HG03575 (cell line): ENCODE measurements around the gene TRAP1.
"Not testable (repeated sequence)": the region's sequence is repeated elsewhere in the genome, so short reads cannot be mapped to it uniquely, and the experiment has no call there.

Experiments
- ATAC-seq: cut with Tn5 transposase; IDR thresholded peaks from one replicate; pipeline ENCODE4 v1.9.1; 2021; ENCODE audit not compliant: unreplicated experiment, insufficient number of reproducible peaks, low FRiP score; ENCODE audit errors: extremely low read depth

TRAP1 gene

DNA sequence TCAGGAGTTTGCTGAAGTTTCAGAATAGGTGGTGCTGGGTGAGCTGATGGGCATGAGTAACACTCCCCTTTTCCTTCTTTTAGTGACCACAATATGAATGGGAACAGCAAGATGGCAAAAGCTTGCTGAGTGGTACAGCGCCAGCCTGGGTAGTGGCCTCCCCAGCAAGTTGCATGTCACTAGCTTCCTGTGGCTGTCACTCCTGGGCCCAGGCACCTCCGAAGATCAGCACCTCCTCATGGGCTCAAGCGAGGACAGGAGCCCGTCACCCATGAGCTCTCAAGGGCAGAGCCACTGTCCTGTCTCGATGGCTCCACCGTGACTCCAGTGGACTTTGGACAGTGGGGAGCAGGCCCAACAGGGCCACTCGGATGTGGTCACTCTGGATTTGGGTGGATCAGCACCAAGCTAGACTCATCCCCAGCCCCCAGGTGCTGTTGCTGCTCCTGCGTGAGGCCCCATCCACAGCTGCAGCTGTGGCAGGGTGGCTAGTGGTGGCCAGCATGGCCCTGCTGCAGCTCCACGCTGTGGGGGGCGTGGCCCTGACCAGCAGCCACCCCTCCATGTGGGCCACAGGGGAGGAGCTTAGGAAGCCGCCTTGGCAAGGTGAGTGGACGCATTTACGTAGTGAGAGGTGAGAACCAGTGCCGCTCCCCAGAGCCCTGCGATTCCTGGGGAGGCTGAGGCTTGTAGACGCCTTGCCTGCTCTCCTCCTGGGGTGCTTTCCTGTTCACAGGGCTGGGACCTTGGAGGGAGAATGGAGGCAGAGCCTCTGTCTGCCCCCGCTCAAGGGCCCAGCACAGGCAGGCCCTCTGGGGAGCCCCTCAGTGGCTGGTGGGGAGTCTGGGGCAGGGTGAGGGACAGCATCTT, 76.5 kb downstream of the TRAP1 start:
- no peak for ATAC-seq

DNA sequence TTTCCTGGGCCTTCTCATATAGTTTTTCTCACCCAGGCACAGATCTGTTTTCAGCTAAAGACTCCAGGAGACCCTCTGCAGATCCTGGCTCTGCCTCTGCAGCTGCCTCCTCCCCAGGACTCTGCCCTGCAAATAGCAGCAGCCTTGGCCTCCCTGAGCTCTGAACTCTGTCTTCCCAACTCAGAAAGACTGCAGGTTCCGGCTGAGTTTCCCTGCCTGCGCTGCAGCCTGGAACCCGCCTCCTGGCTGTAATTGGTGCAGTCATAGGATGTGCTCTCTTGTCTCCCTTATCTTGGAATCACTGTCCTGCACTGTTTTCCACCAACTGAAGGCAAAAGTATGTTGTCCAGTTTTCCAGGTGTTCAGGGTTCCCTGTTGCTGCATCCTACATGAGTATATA, 77.1 kb downstream of the TRAP1 start:
- ATAC-seq = no peak

DNA sequence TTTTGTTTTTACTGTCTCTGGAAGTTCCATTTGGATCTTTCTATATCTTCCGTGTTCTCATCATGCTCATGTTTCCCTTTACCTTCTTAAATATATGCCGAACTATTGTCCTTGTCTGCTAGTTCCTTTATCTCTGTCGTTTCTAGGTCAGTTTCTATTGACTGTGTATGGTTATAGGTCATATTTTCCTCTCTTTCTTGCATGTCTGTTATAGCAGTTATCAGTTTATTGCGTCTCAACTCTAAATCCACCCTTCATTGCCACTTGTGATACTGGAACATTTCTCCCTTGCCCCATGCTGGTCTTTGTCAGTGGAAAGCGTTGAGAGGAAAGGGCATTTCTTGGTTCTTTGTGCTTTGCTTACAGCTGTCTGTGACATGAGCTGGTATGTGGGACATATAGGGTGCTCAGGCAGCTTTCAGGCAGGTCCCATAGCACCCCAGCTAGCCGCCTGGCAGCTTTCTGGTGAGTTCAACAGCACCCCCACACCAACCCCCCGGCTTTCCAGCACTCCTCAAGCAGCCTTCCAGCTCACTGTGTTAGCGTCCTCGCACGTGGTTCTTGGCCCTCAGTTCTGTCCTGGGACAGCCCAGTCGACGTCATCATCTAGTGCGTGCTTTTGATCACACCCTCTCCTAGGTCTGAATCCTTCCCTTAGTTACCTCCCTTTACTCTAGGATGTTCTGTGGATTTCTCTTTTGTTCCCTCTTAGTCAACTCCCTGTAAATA, 78.2 kb downstream of the TRAP1 start:
- no peak for ATAC-seq

DNA sequence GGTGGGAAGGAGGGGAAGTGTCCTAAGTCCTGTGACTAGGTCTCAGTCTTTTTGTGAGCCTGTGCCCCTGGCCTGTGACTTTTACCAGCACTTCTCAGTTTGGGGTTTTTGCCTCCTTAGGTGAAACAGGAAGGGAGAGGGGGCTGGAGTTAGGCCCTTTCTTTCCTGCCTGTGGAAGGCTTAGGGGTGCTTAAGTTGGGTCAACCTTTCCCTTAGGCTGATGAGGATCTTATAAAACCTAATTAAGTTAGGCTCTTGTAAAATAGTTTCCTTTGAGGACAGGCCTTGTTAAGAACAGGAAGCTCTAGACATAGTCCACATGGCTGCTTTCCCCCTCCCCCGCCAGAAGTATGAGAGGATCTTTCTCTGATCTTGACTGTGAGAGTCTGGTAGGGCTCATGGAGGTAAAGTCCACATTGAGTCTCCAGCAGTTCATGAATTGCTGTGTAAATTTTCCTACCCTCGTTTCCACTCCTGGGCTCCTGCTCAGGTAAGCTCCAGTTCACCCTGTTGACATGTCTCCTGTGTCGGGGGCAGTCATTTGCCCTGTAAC, 79.9 kb downstream of the TRAP1 start:
- no peak for ATAC-seq

DNA sequence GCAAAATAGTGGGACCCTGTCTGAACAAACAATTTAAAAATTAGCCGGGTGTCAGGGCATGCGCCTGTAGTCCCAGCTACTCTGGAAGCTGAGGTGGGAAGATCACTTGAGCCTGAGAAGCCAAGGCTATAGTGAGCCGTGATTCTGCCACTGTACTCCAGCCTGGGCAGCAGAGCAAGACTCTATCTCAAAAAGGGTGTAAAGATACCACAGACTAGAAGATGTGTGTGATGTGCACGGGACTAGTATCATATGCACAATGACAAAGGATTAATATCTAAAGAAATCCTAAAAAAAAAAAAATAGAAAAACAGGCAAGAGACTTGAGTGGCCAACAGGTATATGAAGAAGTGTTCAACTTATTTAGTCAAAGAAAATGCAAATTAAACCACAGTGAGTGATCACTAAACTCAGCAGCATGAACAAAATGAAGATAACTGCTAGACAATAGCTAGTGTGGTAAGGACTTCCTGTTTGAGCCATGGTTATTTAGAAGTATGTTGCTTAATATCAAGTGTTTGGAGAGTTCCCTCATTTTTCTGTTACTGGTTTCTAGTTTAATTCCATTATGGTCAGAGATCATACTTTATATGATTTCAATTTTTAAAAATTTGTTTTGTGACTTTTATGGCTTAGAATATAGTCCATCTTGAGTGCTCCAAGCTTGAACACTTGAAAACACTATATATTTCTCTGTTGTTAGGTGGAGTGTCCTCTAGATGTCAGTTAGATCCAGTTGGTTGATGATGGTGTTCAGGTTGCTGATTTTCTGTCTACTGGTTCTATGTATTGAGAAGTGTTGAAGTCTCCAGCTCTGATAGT, 91.2 kb downstream of the TRAP1 start:
- ATAC-seq = no peak

DNA sequence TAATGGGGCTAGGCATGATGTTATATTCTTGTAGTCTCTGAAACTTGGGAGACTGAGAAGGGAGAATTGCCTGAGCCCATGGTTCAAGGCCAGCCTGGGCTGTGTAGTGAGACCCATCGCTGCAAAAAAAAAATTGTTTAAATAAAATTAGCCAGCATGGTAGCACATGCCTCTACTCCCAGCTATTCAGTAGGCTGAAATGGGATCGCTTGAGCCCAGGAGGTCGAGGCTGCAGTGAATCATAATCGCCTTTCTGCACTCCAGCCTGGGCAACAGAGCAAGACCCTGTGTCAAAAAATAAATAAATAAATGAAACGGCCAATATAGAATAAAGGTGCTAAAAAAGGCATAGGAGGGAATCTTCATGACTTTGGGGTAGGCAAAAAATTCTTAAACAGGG, 92.0 kb downstream of the TRAP1 start:
- ATAC-seq = no peak

DNA sequence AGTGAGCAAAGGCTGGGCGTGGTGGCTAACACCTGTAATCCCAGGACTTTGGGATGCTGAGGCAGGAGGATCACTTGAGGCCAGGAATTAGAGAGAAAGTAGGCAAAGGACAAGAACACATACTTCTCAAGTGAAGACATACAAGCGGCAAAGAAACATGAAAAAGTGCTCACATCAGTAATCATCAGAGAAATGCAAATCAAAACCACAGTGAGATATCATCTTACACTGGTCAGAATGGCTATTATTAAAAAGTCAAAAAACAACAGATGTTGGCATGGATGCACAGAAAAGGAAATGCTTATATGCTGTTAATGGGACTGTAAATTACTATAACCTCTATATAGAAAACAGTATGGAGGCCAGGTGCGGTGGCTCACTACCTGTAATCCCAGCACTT, 93.7 kb downstream of the TRAP1 start:
- ATAC-seq = no peak

DNA sequence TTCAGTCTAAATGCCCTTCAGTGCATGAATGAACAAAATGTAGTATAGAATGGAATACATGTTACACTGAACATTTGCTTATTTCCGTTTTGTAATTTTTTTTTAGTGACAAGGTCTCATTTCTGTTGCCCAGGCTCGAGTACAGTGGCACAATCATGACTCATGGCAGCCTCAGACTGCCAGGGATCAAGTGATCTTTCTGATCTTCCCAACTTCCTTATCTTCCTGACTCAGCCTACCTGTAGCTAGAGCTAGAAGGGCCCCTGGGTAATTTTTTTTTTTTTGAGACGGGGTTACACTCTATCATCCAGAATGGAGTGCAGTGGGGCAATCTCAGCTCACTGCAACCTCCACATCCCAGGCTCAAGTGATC, 98.6 kb downstream of the TRAP1 start:
- no peak for ATAC-seq

DNA sequence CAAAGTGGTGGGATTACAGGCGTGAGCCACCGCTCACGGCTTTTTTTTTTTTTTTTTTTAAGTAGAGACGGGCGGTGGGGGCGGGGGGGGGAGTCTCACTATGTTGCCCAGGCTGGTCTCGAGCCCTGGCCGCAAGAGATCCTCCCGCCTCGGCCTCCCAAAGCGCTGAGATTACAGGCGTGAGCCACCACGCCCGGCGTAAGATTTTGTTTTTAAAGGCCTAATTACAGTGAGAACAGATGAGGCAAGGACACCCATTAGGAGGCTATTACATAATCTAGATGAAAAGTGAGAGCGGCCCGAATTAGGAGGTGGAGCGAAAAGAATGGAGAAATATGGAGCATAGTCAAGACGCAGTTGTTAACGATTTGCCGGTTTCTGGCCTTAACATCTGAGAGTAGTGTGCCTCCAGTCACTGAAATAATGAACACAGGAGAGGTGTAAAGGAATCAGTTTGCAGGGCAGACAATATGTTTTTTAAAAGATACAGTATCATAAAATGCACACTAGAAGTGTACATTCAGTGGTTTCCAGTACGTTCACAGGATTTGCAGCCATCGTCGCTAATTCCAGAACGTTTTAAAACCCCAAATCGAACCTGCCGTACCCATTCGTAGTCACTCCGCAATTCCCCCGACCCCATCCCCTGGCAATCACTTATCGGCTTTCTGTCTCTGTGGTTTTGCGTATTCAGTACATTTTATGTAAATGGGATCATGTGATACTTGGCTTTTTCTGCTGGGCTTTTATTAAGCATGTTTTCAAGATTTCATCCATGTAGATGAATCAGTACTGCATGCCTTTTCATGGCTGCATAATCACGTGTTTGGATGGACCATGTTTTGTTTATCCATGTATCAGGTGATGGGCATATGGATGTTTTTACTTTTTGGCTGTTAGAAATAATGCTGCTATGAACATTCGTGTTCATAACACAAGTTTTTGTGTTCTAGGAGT, 104.5 kb downstream of the TRAP1 start:
- no peak for ATAC-seq

DNA sequence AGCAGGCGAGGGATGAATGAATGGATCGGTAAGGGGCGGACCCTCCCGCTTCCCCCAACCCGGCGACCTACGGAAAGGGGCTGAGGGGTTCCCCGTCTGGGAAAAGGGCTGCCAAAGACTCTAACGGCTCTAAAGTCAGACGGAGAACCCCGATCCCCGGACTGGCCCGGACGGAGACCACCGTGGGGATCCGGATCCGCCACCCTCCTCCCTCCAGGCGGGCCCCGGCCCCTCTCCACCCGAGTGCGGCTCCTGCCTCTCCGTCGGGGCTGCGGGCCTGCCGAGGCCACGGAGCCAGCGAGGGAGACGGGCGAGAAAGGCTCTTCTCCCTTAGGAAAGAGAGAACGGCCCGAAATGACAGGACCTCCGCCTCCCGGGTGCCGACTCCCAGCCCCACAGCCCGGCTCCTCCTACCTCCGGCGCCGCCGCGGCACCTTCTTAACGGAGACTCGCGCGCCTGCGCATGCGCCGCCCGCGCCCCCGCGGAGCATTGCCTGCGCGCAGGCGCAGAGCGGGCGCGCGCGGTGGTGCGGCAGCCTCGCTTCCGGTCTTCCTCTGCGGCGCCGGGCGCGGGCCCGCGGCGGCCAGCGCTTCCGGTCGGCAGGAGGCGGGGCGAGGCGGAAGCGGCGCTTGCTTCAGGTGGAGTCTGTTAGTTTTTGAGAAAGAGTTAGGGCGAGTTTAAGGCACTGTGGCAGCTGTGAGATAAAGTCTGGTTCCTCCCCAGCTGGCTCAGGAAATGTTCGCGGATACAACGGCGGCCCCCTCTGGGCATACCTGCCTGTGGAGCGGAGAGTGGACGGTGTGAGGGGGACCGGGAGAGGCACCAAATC, 106.0 kb downstream of the TRAP1 start, which contains the start of gene SLX4:
Gene SLX4, minus strand, starts transcription at position 461 of the 830 bp plus-strand sequence. CDS start 2,642 bp downstream, outside the sequence.
- ATAC-seq = no peak

DNA sequence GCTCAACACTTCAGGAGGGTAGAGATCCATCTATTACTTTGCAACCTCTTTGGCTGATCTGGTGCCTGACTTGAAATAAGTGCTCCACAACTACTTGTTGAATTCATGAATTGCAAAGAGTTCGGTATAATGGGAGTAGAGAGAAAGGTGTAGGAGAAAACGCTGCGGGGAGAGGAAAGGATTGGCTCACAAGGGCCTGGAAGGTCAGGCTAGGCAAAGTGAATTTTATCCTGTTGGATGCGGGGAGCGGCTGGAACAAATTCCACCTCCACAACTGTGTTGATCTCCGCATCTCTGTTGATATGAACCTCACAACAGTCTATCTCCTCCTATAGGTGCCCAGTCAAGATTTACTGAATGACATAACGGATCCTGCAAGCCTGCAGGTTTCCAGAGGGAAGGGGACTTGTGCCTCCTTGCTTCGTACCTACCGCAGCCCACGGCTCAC, 106.6 kb downstream of the TRAP1 start:
- ATAC-seq = no peak

DNA sequence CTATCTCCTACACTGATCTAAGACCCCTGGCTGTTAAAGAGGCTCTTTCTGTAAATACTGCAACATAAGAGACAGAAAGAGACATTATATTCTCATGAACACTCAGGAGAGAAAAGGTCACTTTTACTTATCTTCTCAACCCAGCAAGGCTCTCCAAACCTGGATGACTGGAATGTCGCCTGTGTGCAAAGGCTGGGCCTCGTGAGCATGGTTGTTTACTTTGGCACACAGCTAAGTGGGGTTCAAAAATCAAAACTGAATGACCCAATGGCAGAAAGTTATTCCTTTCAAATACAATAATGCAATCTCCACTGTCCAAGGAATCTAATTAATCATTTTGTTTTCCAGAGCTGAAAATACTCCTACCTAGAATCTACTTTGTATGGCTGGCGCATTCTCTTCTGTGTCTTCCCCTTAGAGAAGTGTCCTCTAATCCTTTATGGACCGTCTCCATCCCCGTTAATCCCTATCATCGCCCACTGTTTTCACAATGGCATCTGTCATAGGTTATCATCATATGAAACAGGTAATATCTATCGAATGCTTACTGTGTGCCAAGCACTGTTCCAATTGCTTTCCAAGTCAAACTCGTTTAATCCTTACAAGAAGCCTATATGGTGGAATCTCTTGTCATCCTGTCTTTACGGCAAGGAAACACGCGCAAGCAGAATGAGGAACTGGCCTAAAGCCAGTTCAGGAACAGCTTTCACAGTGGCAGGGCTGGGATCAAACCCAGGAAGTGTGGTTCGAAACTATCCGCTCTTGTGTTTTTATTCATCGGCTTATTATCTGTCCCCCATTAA, 107.2 kb downstream of the TRAP1 start:
- no peak for ATAC-seq

DNA sequence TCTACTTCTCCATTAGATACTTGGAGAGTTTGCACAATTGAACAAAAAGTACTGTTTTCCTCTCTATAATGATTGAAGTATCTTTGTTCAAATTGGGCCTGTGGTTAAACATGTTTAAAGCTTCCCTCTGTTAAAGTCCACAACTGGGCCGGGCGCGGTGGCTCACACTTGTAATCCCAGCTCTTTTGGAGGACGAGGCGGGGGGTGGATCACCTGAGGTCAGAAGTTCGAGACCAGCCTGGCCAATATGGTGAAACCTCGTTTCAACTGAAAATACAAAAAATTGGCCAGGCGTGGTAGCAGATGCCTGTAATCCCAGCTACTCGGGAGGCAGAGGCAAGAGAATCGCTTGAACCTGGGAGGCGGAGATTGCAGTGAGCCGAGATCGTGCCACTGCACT, 108.3 kb downstream of the TRAP1 start:
- not testable (repeated sequence) for ATAC-seq

DNA sequence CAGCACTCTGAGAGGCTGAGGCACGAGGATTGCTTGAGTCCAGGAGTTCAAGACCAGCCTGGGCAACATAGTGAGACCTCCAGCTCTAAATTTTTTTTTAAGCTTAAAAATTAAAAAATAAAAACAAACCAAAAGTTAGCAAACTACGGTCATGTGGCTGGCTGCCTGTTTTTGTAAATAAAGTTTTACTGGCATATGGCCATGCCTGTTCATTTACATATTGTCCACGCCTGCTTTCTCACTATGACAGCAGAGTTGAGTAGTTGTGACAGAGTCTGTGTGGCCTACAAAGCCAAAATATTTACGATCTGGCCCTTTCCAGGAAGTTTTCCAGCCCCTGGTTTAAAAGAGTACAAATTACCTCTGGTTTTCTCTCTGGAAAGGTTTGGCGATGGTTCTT, 109.3 kb downstream of the TRAP1 start:
- no peak for ATAC-seq
